ENCODE data around the gene ILK. TPM values are rescaled to one million over a fixed set of nuclear protein-coding genes. Genes with fewer than 3 reads are reported as not detected.

Gene ILK
- total RNA-seq, 2 experiments from 2014 or later: 74.6 to 83.3 TPM

- ChIA-PET CTCF (interaction anchor here (1.0 to 1.5 kb wide), 5 partner anchors 12 to 203 kb away, joined by 3 read pairs; no protein-coding TSS in a partner anchor), POLR2A (interaction anchor here (1.5 to 1.9 kb wide), 2 partner anchors 28 to 35 kb away, joined by 6 to 21 read pairs; partner anchors contain the start of genes TAF10 and TPP1)
Measured at GRCh38 chr11:6646576-6646917, 43.0 kb downstream of the ILK start.

- ChIA-PET POLR2A (interaction anchor here (1.5 to 1.9 kb wide), 2 partner anchors 28 to 36 kb away, joined by 6 to 21 read pairs; partner anchors contain the start of genes TAF10 and TPP1), CTCF (interaction anchor here (1.0 to 2.1 kb wide), 7 partner anchors 11 to 204 kb away, joined by 3 to 5 read pairs (median 3); no protein-coding TSS in a partner anchor)
Measured at GRCh38 chr11:6646918-6647679, 43.5 kb downstream of the ILK start.

DNA sequence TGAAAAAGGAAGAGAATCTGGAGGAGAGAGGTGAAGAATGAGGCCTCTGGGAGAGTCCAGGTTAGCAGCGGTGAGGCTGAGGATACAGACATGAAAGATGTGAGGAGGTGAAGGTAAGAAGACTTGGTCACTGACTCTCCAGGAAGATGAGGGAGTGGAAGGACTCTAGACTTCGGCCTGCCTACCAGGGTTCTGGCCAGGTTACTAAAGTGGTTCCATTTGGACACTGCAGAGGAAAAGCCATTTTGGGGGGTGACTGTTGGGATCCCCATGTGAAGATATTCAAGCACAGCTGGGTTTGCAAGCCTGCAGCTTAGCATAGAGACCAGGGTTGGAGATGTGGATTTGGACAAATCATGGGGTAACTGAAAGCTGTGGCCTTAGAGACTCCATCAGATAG is 44.3 kb downstream of the ILK start:
- CTCF ChIA-PET: interaction anchor here (1.2 to 2.1 kb wide), 4 partner anchors 12 to 41 kb away, joined by 3 to 5 read pairs (median 3); no protein-coding TSS in a partner anchor

GRCh38 chr11:6648501-6648900 is 44.9 kb downstream of the ILK start:
- ChIA-PET POLR2A (no interaction called here), CTCF (interaction anchor here (1.5 to 2.1 kb wide), 2 partner anchors 13 to 19 kb away, joined by 3 to 5 read pairs; no protein-coding TSS in a partner anchor)

More for the DNA sequence above, 44.3 kb downstream of the ILK start:
- POLR2A ChIA-PET: interaction anchor here (1.5 to 1.9 kb wide), 2 partner anchors 29 to 36 kb away, joined by 6 to 21 read pairs; partner anchors contain the start of genes TAF10 and TPP1

- CTCF ChIA-PET: interaction anchor here (1.3 to 1.4 kb wide), 2 partner anchors 31 to 38 kb away, joined by 3 to 5 read pairs; partner anchors contain the start of gene TAF10
- POLR2A ChIA-PET: no interaction called here
Measured at GRCh38 chr11:6650104-6650503, 46.5 kb downstream of the ILK start.

GRCh38 chr11:6650980-6651379 is 47.4 kb downstream of the ILK start:
- ChIA-PET CTCF (no interaction called here), POLR2A (interaction anchor here (1.0 kb wide), 1 partner anchor 38 kb away, joined by 3 read pairs; no protein-coding TSS in a partner anchor)

DNA sequence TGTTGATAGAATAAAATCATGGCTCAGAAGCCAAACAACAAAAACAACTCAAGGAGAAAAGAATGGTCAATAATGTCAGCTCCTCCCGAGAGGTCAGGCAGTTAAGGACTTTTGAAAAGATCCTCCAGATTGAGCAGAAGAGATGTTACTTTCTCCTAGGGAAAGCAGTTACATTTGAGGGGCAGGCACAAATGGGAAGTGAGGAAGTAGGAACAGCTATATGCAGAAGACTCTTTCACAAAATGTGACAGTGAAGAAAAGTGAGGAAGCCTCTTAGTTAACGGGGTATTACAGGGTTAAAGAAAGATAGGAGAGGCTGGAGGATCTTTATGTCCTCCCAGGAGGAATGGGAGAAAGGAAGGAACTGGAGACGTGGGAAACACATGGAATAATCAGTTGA is 48.6 kb downstream of the ILK start:
- POLR2A ChIA-PET: interaction anchor here (0.6 to 1.0 kb wide), 2 partner anchors 39 to 61 kb away, joined by 3 read pairs; no protein-coding TSS in a partner anchor
- CTCF ChIA-PET: interaction anchor here (0.6 to 1.1 kb wide), 4 partner anchors 11 to 86 kb away, joined by 3 read pairs; partner anchors contain the start of gene MRPL17

- ChIA-PET CTCF (interaction anchor here (0.6 to 0.8 kb wide), 2 partner anchors 41 to 85 kb away, joined by 3 read pairs; no protein-coding TSS in a partner anchor), POLR2A (no interaction called here)
Measured at GRCh38 chr11:6653097-6653496, 49.5 kb downstream of the ILK start.

DNA sequence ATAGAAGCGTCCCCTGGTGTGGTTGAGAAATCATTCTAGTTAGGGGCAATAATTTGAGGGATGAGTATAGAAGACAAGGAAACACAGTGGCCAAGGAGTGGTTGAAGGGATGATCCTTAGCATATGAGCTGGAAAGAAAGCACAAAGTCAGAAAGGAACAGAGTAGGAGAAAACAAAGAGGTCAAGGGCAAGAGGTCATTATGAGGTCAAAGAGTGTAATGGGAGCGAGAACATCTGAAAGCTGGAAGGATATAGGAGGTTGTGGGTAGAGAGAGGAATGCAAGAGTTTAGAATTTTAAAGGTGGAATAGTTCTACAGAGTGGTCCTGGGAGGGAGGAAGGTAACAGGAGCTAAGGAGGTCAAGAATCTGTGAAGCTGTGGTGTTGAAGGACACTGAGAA is 50.1 kb downstream of the ILK start:
- CTCF ChIA-PET: no interaction called here
- POLR2A ChIA-PET: no interaction called here

- CTCF ChIA-PET: interaction anchor here (0.6 kb wide), 1 partner anchor 30 kb away, joined by 3 read pairs; no protein-coding TSS in a partner anchor
- POLR2A ChIA-PET: no interaction called here
Measured at GRCh38 chr11:6654281-6655019, 50.9 kb downstream of the ILK start.

GRCh38 chr11:6655020-6655789 is 51.6 kb downstream of the ILK start:
- CTCF ChIA-PET: interaction anchor here (0.6 kb wide), 1 partner anchor 29 kb away, joined by 3 read pairs; no protein-coding TSS in a partner anchor
- POLR2A ChIA-PET: no interaction called here

GRCh38 chr11:6655790-6656583 is 52.4 kb downstream of the ILK start, which contains the start of gene DCHS1:
Gene DCHS1 (minus strand): TSS chr11:6655809. CDS start chr11:6641613, 14,196 bp downstream.
- POLR2A ChIA-PET: no interaction called here
- CTCF ChIA-PET: interaction anchor here (1.0 kb wide), 1 partner anchor 277 kb away, joined by 3 read pairs; no protein-coding TSS in a partner anchor

GRCh38 chr11:6656584-6656915 is 53.0 kb downstream of the ILK start:
- CTCF ChIA-PET: interaction anchor here (1.0 to 2.3 kb wide), 2 partner anchors 11 to 277 kb away, joined by 3 to 7 read pairs; no protein-coding TSS in a partner anchor
- POLR2A ChIA-PET: no interaction called here

DNA sequence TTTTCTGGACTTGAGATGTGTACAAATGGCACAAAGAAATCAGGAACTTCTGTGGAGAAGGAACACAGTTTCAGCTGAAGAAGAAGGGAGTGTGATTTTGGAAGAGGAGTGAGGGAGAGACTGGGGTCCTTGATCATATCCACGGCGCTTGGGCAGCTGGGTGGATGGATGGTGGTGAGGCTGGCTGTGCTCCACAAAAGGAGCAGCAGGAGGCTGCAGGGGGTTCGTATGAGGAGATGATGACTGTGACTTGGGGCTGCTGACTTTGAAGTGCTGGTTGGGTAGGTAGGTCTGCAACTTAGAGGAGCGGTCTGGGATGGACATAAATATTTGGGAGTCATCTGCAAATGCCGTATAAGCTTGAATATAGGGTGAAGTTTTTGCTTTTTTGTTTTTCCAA is 53.4 kb downstream of the ILK start:
- ChIA-PET CTCF (interaction anchor here (1.0 to 2.3 kb wide), 2 partner anchors 11 to 278 kb away, joined by 3 to 7 read pairs; no protein-coding TSS in a partner anchor), POLR2A (no interaction called here)

GRCh38 chr11:6657346-6657745 is 53.8 kb downstream of the ILK start:
- CTCF ChIA-PET: interaction anchor here (2.3 kb wide), 1 partner anchor 11 kb away, joined by 7 read pairs; no protein-coding TSS in a partner anchor
- POLR2A ChIA-PET: no interaction called here

DNA sequence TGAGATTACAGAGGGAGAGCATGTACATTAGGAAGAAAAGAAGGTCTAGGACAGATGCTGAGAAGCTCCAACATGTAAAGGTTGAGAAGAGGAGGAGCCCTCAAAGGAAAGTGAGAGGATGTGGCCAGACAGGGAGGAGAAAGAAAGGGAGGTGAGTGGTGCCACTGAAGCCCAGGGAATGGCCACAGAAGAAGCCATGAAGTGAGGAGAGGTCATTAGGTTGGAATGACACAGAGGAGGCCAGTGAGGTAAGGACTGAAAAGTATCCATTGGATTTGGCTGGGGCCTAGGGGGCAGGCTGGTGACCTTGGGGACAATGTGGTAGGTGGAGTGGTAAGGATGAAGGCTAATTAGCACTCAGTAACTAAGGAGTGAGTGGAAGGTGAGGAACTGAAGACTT is 55.1 kb downstream of the ILK start:
- POLR2A ChIA-PET: no interaction called here
- CTCF ChIA-PET: interaction anchor here (1.0 to 2.3 kb wide), 2 partner anchors 9 to 12 kb away, joined by 3 to 7 read pairs; no protein-coding TSS in a partner anchor
